HG03045 (cell line): ENCODE data around the gene KCNJ1.

Experiments used
- ATAC-seq: cut with Tn5 transposase; IDR thresholded peaks from one replicate; pipeline ENCODE4 v1.9.1; 2021; ENCODE audit warnings: mild to moderate bottlenecking, moderate library complexity; ENCODE audit not compliant: unreplicated experiment

KCNJ1 gene

DNA sequence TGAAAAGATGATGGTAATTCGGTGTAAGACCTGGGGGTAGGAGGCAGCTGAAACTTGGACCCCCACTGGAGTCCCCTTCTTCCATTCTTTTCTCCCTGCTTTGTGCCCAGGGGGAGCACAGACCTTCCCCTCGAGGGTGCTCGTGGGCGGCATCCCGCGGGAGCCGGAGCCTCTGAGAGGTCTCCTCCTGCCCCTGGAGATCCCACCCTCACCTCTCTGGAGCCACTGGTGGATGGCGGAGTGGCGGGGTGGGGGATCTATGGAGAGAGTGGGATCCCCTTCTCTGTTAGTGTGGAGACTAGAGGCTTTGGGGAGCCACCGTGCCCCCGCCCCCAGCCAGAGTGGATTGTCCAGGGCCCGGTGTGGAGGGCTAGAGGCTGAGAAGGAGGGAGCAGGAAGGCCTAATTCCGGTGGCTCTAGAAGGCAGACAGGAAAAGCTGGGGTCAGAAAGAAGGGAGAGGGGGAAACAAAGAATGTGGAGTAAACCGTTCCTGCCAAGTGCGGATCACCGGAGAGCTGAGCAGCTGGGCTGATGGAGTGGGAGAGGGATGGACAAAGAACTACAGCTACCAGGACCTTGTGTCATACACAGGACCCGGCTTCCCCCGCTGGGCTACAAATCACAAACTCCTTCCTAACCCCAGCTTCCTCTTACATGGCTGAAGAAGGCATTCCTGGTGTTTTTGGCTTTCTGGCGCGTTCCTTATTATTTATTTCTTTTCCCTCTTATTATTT, 41.9 kb downstream of the KCNJ1 start:
- ATAC-seq, result no peak

DNA sequence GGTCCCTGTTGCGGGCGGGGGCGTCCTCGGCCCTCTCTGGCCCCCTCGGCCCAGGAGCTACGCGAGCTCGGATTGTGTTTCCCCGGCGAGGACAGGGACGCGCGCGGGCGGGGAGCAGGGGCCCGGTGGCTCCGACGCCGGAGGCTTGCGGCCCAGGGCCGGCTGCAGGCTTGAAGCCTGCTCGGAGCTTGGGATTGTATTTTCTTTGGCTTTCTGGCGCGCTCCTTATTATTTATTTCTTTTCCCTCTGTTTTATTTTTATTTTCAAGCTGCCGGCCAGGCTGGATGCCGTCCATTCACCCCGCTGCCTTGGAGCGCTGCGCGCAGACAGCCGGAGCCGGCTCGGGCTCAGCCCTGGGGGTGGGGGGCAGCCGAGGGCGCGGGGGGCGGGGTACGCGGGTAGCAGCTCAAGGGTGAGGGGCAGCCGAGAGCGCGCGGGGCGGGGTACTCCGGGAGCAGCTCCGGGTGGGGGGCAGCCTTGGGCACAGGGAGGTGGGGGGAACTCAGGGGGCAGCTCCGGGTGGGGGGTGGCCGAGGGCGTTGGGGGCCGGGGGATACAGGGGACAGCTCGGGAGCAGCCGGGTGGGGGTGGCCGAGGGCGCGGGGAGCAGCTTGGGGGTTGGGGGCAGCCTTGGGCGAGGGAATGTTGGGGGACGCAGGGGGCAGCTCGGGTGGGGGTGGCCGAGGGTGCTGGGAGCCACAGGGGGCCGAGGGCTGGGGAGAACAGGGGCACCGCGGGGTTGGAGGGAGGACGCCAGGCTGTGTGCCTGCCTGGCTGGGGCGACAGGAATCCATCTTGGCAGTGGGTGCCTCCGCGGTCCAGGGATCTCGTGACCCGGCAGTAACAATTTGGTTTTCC, 42.7 kb downstream of the KCNJ1 start:
- ATAC-seq, result no peak

DNA sequence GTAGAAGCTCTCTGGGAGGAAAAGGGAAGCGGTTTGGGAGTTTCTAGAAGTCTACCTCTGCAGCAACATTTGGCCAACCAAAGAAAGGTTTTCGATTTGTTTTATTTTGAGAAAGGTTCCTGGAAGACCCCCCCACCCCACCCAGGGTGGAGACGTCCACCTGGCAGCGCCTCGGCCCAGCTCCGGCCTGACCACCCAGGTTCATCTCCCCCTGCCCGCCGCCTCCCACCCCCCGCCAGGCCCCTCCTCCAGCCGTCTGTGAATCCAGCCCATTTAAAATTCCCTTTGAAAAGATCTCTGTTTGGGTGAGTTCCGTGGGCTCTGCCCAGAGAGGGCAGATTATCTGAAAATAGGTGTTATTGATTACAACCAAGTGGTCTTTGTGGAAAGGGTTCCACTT, 43.3 kb downstream of the KCNJ1 start:
- no peak for ATAC-seq

GRCh38 chr11:128822130-128822529, 45.0 kb downstream of the KCNJ1 start:
- no peak for ATAC-seq

GRCh38 chr11:128821556-128821955, 45.5 kb downstream of the KCNJ1 start:
- ATAC-seq, result no peak

GRCh38 chr11:128819198-128819597, 47.9 kb downstream of the KCNJ1 start:
- no peak for ATAC-seq

GRCh38 chr11:128814856-128815705, 52.0 kb downstream of the KCNJ1 start:
- no peak for ATAC-seq

DNA sequence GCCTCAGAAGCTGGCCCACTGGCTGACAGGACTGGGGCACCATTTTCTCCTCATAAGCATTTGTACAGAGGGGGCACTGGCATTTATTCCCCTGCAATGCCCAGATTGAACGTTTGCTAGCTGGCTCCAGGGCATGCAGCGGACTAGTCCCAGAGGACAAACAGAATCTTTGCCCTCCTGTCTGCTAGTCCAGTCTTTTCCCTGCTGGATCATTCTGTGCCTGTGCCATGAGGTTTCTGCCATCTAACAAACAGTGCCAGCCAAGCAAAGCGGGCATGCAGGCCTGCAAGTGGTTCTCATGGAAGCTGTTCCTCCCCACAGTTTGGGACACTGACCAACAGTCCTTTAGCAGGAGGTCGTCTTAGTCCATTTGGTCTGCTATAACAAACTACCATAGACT, 53.4 kb downstream of the KCNJ1 start:
- ATAC-seq, result no peak

DNA sequence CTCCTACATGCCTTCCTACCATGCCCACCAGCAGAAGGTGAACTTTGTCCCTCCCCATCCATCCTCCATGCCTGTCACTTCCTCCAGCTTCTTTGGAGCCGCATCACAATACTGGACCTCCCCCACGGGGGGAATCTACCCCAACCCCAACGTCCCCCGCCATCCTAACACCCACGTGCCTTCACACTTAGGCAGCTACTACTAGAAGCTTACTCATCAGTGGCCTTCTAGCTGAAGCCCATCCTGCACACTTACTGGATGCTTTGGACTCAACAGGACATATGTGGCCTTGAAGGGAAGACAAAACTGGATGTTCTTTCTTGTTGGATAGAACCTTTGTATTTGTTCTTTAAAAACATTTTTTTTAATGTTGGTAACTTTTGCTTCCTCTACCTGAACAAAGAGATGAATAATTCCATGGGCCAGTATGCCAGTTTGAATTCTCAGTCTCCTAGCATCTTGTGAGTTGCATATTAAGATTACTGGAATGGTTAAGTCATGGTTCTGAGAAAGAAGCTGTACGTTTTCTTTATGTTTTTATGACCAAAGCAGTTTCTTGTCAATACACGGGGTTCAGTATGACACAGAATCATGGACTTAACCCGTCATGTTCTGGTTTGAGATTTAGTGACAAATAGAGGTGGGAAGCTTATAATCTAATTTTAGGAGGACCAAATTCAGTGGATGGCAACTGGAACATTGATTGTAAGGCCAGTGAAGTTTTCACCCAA, 56.1 kb downstream of the KCNJ1 start:
- ATAC-seq, result no peak

DNA sequence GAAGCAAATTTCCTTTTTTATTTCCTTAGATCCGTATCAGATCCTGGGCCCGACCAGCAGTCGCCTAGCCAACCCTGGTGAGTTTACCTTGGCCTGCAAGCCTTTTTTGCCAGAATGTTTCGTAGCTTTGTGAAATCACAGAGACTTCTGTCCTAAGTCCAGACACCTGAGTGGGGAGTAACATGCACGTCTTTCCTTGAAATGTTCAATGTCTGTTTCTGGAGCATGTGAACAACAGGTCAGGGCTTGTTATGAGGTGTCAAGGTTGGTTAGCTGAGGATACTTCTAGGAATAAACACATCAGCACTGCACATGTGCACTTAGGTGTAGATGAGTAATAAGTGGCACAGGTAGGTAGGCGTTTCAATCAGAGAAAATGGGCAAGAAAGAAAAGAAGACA, 58.0 kb downstream of the KCNJ1 start:
- no peak for ATAC-seq

DNA sequence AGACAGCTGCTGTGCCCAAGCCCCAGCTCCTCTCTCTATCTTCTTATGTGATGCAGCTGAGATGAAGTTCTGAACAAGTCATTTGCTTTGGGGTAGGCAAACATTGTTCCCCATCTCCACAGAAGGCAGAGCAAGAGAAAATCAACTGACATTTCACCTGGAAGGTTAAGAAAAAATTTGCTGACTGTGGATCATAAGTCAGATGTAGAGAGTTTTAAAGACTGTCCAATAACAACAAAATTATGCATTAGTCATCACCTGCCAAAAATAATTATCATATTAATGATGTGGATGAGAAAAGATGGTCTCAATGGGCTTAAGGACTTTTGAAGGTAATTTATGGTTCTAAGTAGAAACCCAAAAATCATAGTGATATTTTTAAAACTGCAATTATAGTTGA, 59.2 kb downstream of the KCNJ1 start:
- no peak for ATAC-seq

- no peak for ATAC-seq
Measured at GRCh38 chr11:128806506-128807261, 60.4 kb downstream of the KCNJ1 start.

- no peak for ATAC-seq
Measured at GRCh38 chr11:128804481-128804880, 62.6 kb downstream of the KCNJ1 start.

- no peak for ATAC-seq
Measured at GRCh38 chr11:128803449-128804245, 63.4 kb downstream of the KCNJ1 start.

GRCh38 chr11:128803011-128803410, 64.1 kb downstream of the KCNJ1 start:
- ATAC-seq, result no peak

DNA sequence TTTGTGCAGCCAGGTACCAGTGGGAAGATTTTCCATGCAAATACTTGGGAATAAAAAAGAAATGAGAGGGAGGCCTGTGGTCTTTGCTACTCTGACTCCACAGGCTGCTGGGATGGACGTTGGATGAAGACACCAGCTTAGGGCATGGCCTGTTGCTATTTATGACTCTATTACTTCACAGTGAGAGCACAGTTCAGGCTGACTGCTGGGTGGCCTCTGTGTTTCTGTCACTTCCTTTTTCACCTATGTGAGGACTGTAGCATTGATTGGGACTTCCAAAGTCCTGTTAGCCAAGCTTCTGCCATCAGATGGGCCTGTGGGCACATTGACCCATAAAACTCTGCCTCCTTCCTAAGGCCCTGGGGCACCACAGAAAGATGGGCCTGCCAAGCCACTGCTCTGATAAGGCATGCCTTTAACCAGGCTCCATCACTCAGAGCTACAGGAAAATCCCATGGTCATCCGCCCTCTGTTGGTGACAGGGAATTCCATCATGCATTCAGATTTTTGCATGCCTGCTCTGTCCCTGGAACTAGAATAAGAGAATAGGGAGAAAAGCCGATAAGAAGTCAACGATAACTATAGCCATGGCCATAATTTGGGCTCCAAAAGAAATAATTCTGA, 64.6 kb downstream of the KCNJ1 start:
- ATAC-seq, result no peak

- no peak for ATAC-seq
Measured at GRCh38 chr11:128800871-128801417, 66.2 kb downstream of the KCNJ1 start.

DNA sequence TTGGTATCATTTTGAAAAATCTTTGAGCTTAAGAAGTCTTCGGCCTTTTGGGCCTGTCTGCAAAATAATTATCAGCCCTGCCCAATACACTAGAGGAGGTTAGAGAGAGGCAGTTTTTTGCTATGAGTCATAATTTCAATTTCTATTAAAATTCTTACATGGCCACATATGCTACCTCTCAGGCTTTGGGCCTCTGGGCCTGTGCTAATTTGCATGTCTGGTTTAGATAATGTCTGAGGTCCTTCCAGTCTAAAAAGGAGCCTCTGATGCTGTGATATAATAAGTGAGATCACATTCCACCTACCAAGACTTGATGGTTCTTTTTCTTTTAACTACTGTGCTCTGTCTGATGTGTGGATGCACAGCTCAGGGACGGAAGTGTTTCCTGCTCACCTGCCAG, 70.8 kb downstream of the KCNJ1 start:
- ATAC-seq, result peak; percentile 98
